ENCODE data around the gene PAH.

The PAH gene

GRCh38 chr12:102950107-102950949 lies 33.3 kb upstream of the PAH start:
- DNase-seq = no peak

- DNase-seq = peak; percentile 15
Observed at GRCh38 chr12:102948941-102949352, 31.9 kb upstream of the PAH start.

GRCh38 chr12:102946042-102946441 lies 29.0 kb upstream of the PAH start:
- no peak for DNase-seq

- no peak for DNase-seq
Observed at GRCh38 chr12:102939670-102940222, 22.7 kb upstream of the PAH start.

- no peak for DNase-seq
Observed at GRCh38 chr12:102939059-102939458, 22.0 kb upstream of the PAH start.

DNA sequence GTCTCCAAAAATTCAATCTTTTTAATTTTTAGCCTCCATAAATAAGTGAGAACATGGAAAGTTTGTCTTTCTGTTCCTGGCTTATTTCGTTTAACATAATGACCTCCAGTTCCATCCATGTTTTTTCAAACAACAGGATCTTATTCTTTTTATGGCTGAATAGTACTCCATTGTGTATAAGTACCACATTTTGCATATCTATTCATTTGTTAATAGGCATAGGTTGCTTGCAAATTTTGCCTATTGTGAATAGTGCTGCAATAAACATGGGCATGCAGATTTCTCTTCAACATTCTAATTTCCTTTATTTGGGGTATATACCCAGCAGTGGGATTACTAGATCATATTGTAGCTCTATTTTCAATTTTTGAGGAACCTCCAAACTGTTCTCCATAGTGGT lies 16.1 kb upstream of the PAH start:
- no peak for DNase-seq

DNA sequence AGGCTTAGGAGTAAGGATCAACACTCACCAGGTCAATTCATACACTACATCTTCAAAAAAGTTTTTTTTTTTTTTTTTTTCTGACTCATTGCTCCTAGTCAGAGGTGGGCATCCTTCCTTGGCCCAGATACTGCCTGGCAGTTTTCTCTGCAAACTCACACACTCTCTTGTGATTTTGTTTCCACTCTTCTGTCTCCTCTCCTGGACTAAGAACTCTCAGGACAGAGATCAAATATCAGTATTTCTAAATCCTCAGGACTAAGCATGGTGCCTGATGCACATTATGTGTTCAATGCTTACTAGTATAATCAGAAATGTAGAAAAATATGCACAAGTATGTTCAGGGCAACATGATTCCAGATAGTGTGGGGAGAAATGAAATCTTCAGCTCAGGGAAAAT lies 10.2 kb upstream of the PAH start:
- no peak for DNase-seq

DNA sequence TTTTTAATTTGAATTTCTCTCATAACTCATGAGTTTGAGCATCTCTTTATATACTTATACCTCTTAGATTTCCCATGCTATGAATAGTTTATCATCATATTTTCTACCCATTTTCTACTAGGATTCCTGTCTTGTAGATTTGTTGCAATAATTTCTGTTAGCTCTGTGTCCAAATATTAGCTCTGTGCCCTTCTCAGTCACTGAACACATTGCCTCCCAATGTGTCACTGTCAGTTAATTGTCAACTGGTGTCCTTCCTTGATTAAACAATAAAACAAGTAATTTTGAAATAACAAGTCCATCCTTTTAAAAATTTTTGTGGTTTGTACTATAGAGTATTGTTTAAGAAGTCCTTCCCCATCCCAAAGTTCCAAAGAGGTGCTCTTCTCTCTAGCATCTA lies 4.2 kb upstream of the PAH start:
- no peak for DNase-seq

GRCh38 chr12:102920271-102920670 lies 3.2 kb upstream of the PAH start:
- DNase-seq = no peak

- no peak for DNase-seq
Observed at GRCh38 chr12:102918840-102919239, 1.8 kb upstream of the PAH start.

DNA sequence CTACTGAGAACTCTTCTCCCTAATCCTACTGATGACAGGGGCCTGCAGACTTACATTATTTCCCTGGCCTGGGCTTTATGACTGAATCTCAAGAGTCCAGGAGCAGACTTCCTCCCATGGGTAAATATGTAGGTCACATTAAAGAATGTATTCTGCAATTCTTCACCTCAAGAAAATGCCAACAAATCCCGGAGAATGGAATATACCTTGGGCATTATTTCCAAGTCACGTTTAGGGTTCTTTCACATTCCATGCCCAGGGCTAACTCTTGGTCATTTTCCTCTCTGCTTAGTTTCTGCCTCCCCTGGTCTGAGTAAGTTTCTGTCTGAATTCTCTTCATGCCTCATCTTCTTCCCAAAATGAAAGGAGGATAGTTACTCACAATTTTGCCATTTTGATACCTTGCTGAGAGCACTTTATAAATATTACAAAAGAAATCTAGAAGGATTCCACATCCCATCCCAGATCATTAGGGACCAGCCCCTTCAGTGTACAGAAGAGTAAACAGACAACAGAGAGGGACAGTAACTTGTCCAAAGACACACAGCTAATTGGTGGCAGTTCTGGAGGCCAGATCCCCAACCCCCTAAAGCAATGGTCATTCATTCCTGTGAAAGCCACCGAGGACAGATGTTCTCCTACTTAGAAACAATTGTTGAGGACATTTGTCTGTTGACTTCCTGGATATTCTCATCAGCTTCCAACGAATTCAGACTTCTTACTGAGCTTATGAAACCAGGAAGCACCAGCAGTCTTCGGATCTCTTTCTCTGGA lies 605 bp downstream of the PAH start:
- DNase-seq = no peak

DNA sequence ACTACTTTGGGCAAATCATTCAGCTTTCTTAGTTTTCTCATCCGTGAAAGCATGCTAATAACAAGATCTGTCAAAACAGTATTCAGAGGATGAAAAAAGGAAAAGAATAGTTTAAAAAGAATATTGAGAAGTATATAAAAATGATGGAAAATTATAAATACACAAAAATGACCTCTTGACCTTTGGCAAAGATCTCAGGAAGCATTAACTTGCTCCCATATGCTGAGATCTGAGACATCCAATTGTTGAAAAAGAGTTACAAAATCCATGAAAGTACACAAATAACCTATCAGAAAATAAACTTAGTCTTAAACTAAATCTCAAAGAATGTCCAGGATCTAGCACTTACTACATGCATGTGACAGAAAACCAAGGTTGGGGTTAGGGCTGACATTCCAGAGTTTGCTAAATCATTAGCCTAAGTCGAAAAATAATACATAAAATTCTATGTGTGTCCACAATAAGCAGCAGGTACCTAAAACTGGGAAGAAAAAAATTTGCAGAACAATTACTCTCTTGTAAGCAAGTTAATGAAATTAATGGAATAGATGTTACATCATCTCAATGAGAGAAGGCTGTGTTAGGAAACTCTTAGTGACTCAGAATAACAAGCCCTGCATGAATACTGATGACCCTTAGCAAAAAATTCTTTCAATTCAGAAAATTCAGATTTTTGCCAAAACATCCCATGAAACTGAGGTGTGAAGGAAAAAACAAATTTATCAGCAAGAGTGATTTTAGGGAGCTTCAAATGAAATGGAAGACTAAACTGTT lies 3.4 kb downstream of the PAH start:
- DNase-seq = no peak

DNA sequence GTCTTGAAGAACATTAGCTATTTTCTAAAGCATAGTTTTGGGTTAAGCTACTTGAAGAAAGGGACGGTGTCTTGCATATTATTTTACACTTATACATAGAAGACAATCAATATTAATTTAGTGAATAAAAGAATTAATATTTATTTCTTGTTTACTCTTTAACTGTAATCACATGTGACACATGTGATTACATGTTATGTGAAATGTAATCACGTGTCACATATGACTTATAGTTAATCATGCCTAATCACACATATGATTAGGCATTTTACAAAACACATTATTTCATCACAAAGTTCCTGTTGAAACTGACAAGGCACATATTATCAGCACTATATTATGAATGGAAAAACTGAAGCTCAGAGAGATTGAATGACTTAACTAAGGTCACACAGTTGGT lies 4.8 kb downstream of the PAH start:
- DNase-seq = no peak

DNA sequence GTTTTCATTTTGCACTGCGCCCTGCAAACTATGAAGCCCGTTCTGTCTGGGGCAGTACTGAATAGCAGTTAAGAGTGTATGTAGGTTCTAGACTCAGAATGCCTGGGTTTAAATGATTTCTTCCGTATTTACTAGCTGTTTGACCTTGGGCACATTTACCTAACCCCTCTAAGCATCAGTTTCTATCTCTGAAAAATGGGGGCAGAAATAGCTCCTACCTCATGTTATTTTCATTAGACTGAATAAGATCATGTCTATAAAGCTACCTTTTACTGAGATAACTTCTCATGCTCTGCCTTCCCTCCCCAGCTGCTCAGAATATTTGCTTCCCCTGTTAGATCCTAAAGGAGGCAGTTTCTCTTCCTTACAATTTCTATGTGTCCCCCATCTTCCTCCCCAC lies 5.7 kb downstream of the PAH start:
- DNase-seq = no peak

DNA sequence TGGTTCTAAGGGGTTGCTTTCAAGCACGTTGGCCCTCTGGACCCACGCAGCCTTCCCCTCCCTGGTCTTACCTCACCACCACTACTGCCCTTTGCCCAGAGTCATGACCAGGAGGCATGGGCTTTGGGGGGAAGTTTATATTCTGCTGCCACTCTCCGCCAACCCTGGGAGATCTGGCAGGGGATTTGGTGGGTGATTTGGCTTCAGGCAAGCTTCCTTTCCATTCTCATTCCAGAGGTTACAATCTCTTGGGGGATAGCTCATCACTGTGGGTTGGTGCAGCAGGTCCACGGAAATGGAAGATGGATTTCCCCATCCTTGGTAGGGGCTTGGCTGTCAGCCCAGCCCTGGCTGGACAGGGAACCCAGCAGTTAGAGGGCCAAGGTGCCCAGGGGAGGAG lies 6.3 kb downstream of the PAH start:
- DNase-seq = no peak

DNA sequence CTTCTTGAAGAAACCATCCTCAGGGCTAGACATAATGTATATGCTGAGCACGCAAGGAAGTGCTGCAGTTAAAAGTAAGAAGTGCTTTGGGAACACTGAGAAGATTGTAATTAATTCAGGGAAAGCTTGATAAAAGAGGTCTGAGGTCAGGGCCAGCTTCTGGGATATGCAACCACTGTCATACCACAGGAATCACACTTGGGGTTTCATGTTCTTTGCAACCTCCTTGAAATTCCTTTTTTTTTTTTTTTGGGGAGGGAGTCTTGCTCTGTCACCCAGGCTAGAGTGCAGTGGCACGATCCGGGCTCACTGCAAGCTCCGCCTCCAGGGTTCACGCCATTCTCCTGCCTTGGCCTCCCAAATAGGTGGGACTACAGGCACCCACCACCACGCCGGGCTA lies 6.9 kb downstream of the PAH start:
- no peak for DNase-seq

DNA sequence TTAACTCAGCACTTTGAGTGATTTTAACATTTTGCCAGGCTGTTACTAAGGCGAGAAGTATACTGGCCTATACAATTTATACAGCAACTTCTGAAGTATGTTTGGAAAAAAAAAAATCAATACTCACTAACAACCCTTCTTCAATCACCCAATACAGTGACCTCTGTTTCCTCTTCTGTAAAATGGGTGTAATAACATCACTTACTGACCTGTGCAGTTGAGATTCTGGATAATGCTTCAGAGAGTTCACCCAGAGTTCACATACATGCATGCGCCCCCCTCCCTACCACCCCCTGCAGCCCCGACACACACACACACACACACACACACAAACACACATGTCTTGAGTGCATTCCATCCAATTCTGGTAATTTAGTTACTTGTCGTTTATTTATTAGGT lies 9.1 kb downstream of the PAH start:
- no peak for DNase-seq

GRCh38 chr12:102905229-102905628 lies 11.8 kb downstream of the PAH start:
- no peak for DNase-seq

DNA sequence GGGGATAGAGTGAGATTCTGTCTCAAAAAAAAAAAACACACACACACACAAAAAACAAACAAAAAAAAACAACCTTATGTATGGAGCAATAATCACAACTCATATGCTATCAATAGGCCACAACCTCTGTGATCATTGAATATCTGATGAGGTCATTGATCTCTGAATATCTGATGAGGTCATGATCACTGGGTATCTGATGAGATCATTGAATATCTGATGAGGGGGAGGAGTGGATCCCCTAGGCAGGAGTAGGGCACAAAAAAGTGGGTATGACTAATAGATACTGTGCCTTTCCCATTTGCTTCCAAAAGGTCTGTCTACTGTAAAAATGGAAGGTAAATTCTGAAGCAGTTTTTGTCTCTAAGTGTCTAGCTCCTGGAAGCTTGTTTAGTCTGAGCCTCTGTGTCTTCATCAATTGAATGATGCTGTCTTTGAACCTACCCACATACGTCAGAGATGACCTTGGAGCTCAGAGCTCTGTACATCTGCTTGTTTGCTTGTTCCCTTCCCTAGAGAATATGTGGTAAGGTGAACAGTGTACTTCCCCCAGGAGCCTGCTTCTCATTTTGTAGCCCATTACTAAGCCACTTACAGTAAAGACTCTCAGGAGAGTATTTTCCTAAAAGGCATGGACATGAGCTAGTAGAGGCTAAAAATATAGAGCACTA lies 13.6 kb downstream of the PAH start:
- no peak for DNase-seq

- no peak for DNase-seq
Observed at GRCh38 chr12:102902093-102902492, 15.0 kb downstream of the PAH start.

DNA sequence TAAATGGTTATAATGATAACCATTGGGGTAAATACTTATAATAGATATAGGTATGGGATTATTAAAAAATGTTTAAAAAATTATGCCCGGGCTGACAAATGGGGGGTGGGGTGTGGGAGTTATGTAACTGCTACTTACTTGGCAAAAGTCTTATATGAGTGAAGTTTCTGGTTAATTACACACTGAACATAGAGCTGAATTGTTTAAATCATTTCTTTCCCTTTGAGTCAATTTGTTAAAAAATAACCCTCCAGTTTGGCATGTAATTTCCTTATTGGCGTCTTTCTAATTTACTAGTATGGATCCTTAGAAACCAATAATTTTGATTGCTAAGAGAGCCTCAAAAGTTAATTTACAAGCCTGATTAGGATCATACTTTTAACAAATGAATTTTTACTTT lies 16.7 kb downstream of the PAH start:
- DNase-seq = no peak

GRCh38 chr12:102896067-102896466 lies 21.0 kb downstream of the PAH start:
- DNase-seq = no peak

DNA sequence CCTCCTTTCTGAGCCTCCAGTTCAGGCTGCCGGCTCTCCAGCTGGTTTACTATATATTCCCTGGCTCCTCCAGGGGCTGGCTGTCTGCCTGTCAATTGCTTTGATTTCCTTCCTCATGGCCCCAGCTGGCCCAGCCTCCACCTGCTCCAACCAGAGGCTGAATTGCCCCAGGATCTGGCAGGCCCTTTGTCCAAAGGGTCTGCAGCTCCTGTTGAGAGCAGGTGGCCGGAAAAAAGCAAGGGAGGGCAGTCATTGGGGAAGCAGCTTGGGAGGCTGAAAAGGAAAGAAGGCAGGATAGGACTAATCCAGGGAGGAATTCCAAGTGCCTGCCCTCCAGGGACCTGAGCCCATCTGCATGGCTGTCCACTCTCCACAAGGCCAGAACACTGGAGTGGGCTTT lies 25.3 kb downstream of the PAH start:
- no peak for DNase-seq
